ENCODE measurements around the gene NOL3. TPM values are rescaled to one million over a fixed set of nuclear protein-coding genes. Genes with fewer than 3 reads are reported as not detected.

The NOL3 gene
- total and polyA plus RNA-seq, 9 of the 15 experiments (the other 6 are each of a cell fraction or from before 2014, with no cell fraction given) = 0.45 to 14.0 (median 5.4) TPM

- TF ChIP-seq AFF4 (CRISPR knock-in tag; IDR thresholded peaks at IDR 0.05) = peak; percentile 38; the same call in 1 of the 2 replicates
- TF ChIP-seq KDM1A (IDR thresholded peaks at IDR 0.05) = no peak
- no peak for TF ChIP-seq SMARCC2 (IDR thresholded peaks at IDR 0.05; ENCODE audit: low read depth)
- TF ChIP-seq POLR3A (IDR thresholded peaks at IDR 0.05; ENCODE audit: borderline replicate concordance, extremely low read depth, insufficient read depth, insufficient read length) = no peak
- no peak for TF ChIP-seq MEF2D (tag; conservative IDR thresholded peaks at IDR 0.05; ENCODE audit: low read depth)
- TF ChIP-seq PRMT5 (CRISPR knock-in tag; IDR thresholded peaks at IDR 0.05) = no peak
- no peak for TF ChIP-seq IFI16 (CRISPR knock-in tag; IDR thresholded peaks at IDR 0.05)
- no peak for TF ChIP-seq HIVEP1 (CRISPR knock-in tag; IDR thresholded peaks at IDR 0.05)
- TF ChIP-seq ZNF830 (CRISPR knock-in tag; IDR thresholded peaks at IDR 0.05) = no peak
- no peak for TF ChIP-seq HOXB6 (CRISPR knock-in tag; IDR thresholded peaks at IDR 0.05; ENCODE audit: borderline replicate concordance)
- TF ChIP-seq EGR1 (conservative IDR thresholded peaks at IDR 0.05) = no peak
- TF ChIP-seq, protein P1, sequence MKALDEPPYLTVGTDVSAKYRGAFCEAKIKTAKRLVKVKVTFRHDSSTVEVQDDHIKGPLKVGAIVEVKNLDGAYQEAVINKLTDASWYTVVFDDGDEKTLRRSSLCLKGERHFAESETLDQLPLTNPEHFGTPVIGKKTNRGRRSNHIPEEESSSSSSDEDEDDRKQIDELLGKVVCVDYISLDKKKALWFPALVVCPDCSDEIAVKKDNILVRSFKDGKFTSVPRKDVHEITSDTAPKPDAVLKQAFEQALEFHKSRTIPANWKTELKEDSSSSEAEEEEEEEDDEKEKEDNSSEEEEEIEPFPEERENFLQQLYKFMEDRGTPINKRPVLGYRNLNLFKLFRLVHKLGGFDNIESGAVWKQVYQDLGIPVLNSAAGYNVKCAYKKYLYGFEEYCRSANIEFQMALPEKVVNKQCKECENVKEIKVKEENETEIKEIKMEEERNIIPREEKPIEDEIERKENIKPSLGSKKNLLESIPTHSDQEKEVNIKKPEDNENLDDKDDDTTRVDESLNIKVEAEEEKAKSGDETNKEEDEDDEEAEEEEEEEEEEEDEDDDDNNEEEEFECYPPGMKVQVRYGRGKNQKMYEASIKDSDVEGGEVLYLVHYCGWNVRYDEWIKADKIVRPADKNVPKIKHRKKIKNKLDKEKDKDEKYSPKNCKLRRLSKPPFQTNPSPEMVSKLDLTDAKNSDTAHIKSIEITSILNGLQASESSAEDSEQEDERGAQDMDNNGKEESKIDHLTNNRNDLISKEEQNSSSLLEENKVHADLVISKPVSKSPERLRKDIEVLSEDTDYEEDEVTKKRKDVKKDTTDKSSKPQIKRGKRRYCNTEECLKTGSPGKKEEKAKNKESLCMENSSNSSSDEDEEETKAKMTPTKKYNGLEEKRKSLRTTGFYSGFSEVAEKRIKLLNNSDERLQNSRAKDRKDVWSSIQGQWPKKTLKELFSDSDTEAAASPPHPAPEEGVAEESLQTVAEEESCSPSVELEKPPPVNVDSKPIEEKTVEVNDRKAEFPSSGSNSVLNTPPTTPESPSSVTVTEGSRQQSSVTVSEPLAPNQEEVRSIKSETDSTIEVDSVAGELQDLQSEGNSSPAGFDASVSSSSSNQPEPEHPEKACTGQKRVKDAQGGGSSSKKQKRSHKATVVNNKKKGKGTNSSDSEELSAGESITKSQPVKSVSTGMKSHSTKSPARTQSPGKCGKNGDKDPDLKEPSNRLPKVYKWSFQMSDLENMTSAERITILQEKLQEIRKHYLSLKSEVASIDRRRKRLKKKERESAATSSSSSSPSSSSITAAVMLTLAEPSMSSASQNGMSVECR (CRISPR knock-in tag; IDR thresholded peaks at IDR 0.05) = peak; percentile 56; the same call in 1 of the 2 replicates
- peak; percentile 49 for TF ChIP-seq SUPT5H (IDR thresholded peaks at IDR 0.05)
- TF ChIP-seq TSC22D4 (tag; IDR thresholded peaks at IDR 0.05) = no peak
- TF ChIP-seq, protein P2, sequence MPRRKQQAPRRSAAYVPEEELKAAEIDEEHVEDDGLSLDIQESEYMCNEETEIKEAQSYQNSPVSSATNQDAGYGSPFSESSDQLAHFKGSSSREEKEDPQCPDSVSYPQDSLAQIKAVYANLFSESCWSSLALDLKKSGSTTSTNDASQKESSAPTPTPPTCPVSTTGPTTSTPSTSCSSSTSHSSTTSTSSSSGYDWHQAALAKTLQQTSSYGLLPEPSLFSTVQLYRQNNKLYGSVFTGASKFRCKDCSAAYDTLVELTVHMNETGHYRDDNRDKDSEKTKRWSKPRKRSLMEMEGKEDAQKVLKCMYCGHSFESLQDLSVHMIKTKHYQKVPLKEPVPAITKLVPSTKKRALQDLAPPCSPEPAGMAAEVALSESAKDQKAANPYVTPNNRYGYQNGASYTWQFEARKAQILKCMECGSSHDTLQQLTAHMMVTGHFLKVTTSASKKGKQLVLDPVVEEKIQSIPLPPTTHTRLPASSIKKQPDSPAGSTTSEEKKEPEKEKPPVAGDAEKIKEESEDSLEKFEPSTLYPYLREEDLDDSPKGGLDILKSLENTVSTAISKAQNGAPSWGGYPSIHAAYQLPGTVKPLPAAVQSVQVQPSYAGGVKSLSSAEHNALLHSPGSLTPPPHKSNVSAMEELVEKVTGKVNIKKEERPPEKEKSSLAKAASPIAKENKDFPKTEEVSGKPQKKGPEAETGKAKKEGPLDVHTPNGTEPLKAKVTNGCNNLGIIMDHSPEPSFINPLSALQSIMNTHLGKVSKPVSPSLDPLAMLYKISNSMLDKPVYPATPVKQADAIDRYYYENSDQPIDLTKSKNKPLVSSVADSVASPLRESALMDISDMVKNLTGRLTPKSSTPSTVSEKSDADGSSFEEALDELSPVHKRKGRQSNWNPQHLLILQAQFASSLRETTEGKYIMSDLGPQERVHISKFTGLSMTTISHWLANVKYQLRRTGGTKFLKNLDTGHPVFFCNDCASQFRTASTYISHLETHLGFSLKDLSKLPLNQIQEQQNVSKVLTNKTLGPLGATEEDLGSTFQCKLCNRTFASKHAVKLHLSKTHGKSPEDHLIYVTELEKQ (CRISPR knock-in tag; IDR thresholded peaks at IDR 0.05) = no peak
- no peak for TF ChIP-seq TBL1XR1 (IDR thresholded peaks at IDR 0.05; ENCODE audit: low read length in 2 of 2)
These were observed 5.7 kb upstream of the NOL3 start, which contains the start of gene HSF4 (continued) for GRCh38 chr16:67164599-67165061.
